Endodermal cell (in vitro differentiated cells): ENCODE data around the gene COL4A2. TPM values are rescaled to one million over a fixed set of nuclear protein-coding genes. Genes with fewer than 3 reads are reported as not detected.

Experiments
- DNase-seq: peaks from one replicate; pipeline ENCODE4 v3.0.0-alpha.2; 2017
- H3K27ac ChIP-seq: 2 replicates; pipeline ENCODE4 v1.5.1; 2013; ENCODE audit warnings: mild to moderate bottlenecking, low read depth, low read length, moderate library complexity
- H3K27me3 ChIP-seq: 2 replicates; pipeline ENCODE4 v1.6.1; 2013; ENCODE audit warnings: mild to moderate bottlenecking, low read length, moderate library complexity; ENCODE audit not compliant: insufficient read depth, control insufficient read depth, poor library complexity, severe bottlenecking
- H3K36me3 ChIP-seq: 2 replicates; pipeline ENCODE4 v1.7.0; 2013; ENCODE audit warnings: mild to moderate bottlenecking, low read length, moderate library complexity; ENCODE audit not compliant: control insufficient read depth, insufficient read depth
- H3K4me1 ChIP-seq: one replicate; pipeline ENCODE4 v1.7.0; 2013; ENCODE audit warnings: low read length; ENCODE audit not compliant: control insufficient read depth, insufficient read depth
- H3K4me3 ChIP-seq: 2 replicates; pipeline ENCODE4 v1.5.1; 2013; ENCODE audit warnings: mild to moderate bottlenecking, low read length, moderate library complexity
- H3K9ac ChIP-seq: 2 replicates; pipeline ENCODE4 v1.6.1; 2013; ENCODE audit warnings: mild to moderate bottlenecking, low read length, moderate library complexity; ENCODE audit not compliant: poor library complexity, severe bottlenecking; ENCODE audit errors: extremely low read depth
- H3K9me3 ChIP-seq: 2 replicates; pipeline ENCODE4 v1.6.1; 2013; ENCODE audit warnings: mild to moderate bottlenecking, low read length, moderate library complexity; ENCODE audit not compliant: control insufficient read depth
- H3K27ac Mint-ChIP-seq: 2 replicates; pipeline ENCODE4 v1.8.0; 2020; ENCODE audit warnings: mixed read lengths
- H3K27me3 Mint-ChIP-seq: 2 replicates; pipeline ENCODE4 v1.8.0; 2021; ENCODE audit warnings: mild to moderate bottlenecking, mixed read lengths; ENCODE audit not compliant: insufficient read depth
- H3K36me3 Mint-ChIP-seq: 2 replicates; pipeline ENCODE4 v1.8.0; 2020; ENCODE audit warnings: low read depth, mixed read lengths
- H3K4me1 Mint-ChIP-seq: 2 replicates; pipeline ENCODE4 v1.8.0; 2020; ENCODE audit warnings: mixed read lengths
- H3K4me3 Mint-ChIP-seq: 2 replicates; pipeline ENCODE4 v1.8.0; 2020; ENCODE audit warnings: mild to moderate bottlenecking, moderate library complexity, mixed read lengths
- H3K9me3 Mint-ChIP-seq: 2 replicates; pipeline ENCODE4 v1.8.0; 2020; ENCODE audit warnings: mild to moderate bottlenecking, mixed read lengths
- CTCF ChIP-seq: fragments of 200-600 bp; sonication (generic); conservative IDR thresholded peaks from 2 replicates; pipeline ENCODE4 v1.5.0; 2021; ENCODE audit warnings: antibody characterized with exemption, mild to moderate bottlenecking
- WGBS, 2 experiments: methylation state at CpG; one replicate each; pipeline versions ENCODE4 v1.1.5 to v1.1.7; 2013; ENCODE audit warnings: missing lambda C conversion rate in 2 of 2, mixed read lengths in 1 of 2; ENCODE audit not compliant: insufficient coverage in 1 of 2, insufficient read length in 1 of 2; 5-methylcytosine and 5-hydroxymethylcytosine counted together
- total RNA-seq, 2 donors: library from RNA; stranded (reverse); fragmentation: NEBNext Ultra II Directional in 1 of 2; extraction: Animal tissue kit (Norgen Biotek cat#: 25700) in 1 of 2; gene quantifications; 2 replicates in 1 of 2; 3 replicates in 1 of 2; pipeline ENCODE4 v1.2.1, GENCODE V29; 2021

The COL4A2 gene
- total RNA-seq, 2 donors from 2014 or later: 388 to 398 TPM

GRCh38 chr13:110454227-110454859, 147.3 kb downstream of the COL4A2 start:
- no peaks in the 10 kb centered on the region for H3K4me1 ChIP-seq
- no peaks in the 10 kb centered on the region for H3K9me3 Mint-ChIP-seq
- no peak for TF ChIP-seq CTCF
- peak overlapping the region; percentile 36 for H3K27ac ChIP-seq
- H3K4me3 ChIP-seq: no peak overlapping the region
- no peak for DNase-seq
- H3K36me3 Mint-ChIP-seq: peaks cover 46% of the 10 kb centered on the region
- H3K9me3 ChIP-seq: no peaks in the 10 kb centered on the region
- H3K4me1 Mint-ChIP-seq: peaks cover 15% of the 10 kb centered on the region
- 79 to 86% methylated on average over 15 to 21 of the region's 21 CpGs for WGBS, 2 experiments
- H3K27me3 ChIP-seq: no peaks in the 10 kb centered on the region
- H3K9ac ChIP-seq: no peak overlapping the region
- peaks cover 78% of the 10 kb centered on the region for H3K36me3 ChIP-seq
- H3K4me3 Mint-ChIP-seq: no peak overlapping the region
- H3K27me3 Mint-ChIP-seq: no peaks in the 10 kb centered on the region
- peak overlapping the region; percentile 78 for H3K27ac Mint-ChIP-seq

GRCh38 chr13:110454956-110455355, 147.9 kb downstream of the COL4A2 start:
- H3K4me3 Mint-ChIP-seq: no peak overlapping the region
- Histone ChIP-seq H3K36me3 (peaks cover 78% of the 10 kb centered on the region), H3K27ac (peak overlapping the region; percentile 26), H3K9ac (no peak overlapping the region), H3K4me1 (no peaks in the 10 kb centered on the region), H3K4me3 (no peak overlapping the region), H3K9me3 (no peaks in the 10 kb centered on the region), H3K27me3 (no peaks in the 10 kb centered on the region)
- peaks cover 15% of the 10 kb centered on the region for H3K4me1 Mint-ChIP-seq
- TF ChIP-seq CTCF: no peak
- no peaks in the 10 kb centered on the region for H3K9me3 Mint-ChIP-seq
- no peaks in the 10 kb centered on the region for H3K27me3 Mint-ChIP-seq
- DNase-seq: no peak
- peaks cover 43% of the 10 kb centered on the region for H3K36me3 Mint-ChIP-seq
- WGBS, 2 experiments: 84 to 95% methylated on average over 13 to 14 of the region's 14 CpGs
- peak overlapping the region; percentile 78 for H3K27ac Mint-ChIP-seq

- peaks cover 47% of the 10 kb centered on the region for H3K36me3 Mint-ChIP-seq
Measured at GRCh38 chr13:110455444-110455843, 148.4 kb downstream of the COL4A2 start.

More at GRCh38 chr13:110455444-110455843, 148.4 kb downstream of the COL4A2 start:
- H3K27me3 Mint-ChIP-seq: no peaks in the 10 kb centered on the region
- DNase-seq: no peak
- no peaks in the 10 kb centered on the region for H3K9me3 Mint-ChIP-seq
- Histone ChIP-seq H3K9ac (no peak overlapping the region), H3K4me3 (no peak overlapping the region), H3K27ac (no peak overlapping the region), H3K4me1 (no peaks in the 10 kb centered on the region), H3K9me3 (no peaks in the 10 kb centered on the region), H3K27me3 (no peaks in the 10 kb centered on the region), H3K36me3 (peaks cover 78% of the 10 kb centered on the region)
- peaks cover 15% of the 10 kb centered on the region for H3K4me1 Mint-ChIP-seq
- 89 to 97% methylated on average over 7 to 10 of the region's 10 CpGs for WGBS, 2 experiments
- H3K4me3 Mint-ChIP-seq: no peak overlapping the region
- peak overlapping the region; percentile 89 for H3K27ac Mint-ChIP-seq
- no peak for TF ChIP-seq CTCF
